Activated naive CD4-positive, alpha-beta T cell treated with anti-CD3 and anti-CD28 coated beads, Interleukin-2, amount 10 ng/mL, durations not matched to agents 7 days and 5 days (primary cell): Measurements from ENCODE around the gene KIFC3.
A peak's percentile ranks its signal among the peaks of the same experiment; 100 is the strongest.
"Not testable (repeated sequence)": the region's sequence is repeated elsewhere in the genome, so short reads cannot be mapped to it uniquely, and the experiment has no call there.

Experiments used
- CTCF ChIA-PET: fragments of 350-600 bp; sonication (Branson Sonifier 250); formaldehyde crosslinking; loops from one replicate; lab custom pipeline; 2021; ENCODE audit warnings: antibody characterized with exemption; lab: Charles Lee
- DNase-seq: peaks from one replicate; pipeline ENCODE4 v3.0.0-alpha.2; 2020
- H3K27ac Mint-ChIP-seq: one replicate; pipeline ENCODE4 v1.8.0; 2021; ENCODE audit warnings: mild to moderate bottlenecking, moderate library complexity, mixed read lengths
- H3K27me3 Mint-ChIP-seq: one replicate; pipeline ENCODE4 v1.8.0; 2021; ENCODE audit warnings: mild to moderate bottlenecking, mixed read lengths
- H3K36me3 Mint-ChIP-seq: one replicate; pipeline ENCODE4 v1.8.0; 2021; ENCODE audit warnings: mixed read lengths
- H3K4me1 Mint-ChIP-seq: one replicate; pipeline ENCODE4 v1.8.0; 2021; ENCODE audit warnings: mixed read lengths
- H3K4me3 Mint-ChIP-seq: one replicate; pipeline ENCODE4 v1.8.0; 2021; ENCODE audit warnings: mild to moderate bottlenecking, moderate library complexity, mixed read lengths
- H3K9me3 Mint-ChIP-seq: one replicate; pipeline ENCODE4 v1.8.0; 2021; ENCODE audit warnings: mixed read lengths

Gene KIFC3

DNA sequence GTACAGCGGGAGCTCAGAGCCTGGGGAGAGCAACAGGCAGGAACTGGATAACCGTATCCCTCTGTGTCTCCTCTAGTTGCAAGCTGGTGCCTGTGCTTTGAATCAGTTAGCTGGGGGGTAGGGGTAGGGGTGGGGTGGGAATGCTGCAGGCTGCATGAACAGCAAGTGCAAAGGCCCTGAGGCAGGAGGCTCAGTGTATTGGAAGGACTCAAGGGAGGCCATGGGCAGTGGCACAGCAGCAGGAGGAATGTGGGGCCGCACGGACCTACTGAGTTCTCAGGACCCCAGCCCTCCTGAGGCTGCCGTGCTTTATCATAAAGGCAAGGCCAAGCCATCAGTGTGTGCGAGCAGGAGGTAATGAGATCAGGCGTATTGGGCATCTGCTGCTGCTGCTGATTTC lies 63.4 kb downstream of the KIFC3 start:
- Mint-ChIP-seq H3K4me3 (no peak overlapping the region), H3K27me3 (no peaks in the 10 kb centered on the region), H3K4me1 (peaks cover 26% of the 10 kb centered on the region), H3K27ac (no peak overlapping the region), H3K9me3 (no peaks in the 10 kb centered on the region), H3K36me3 (peaks cover 9% of the 10 kb centered on the region)
- no peak for DNase-seq
- CTCF ChIA-PET, result no interaction called here

DNA sequence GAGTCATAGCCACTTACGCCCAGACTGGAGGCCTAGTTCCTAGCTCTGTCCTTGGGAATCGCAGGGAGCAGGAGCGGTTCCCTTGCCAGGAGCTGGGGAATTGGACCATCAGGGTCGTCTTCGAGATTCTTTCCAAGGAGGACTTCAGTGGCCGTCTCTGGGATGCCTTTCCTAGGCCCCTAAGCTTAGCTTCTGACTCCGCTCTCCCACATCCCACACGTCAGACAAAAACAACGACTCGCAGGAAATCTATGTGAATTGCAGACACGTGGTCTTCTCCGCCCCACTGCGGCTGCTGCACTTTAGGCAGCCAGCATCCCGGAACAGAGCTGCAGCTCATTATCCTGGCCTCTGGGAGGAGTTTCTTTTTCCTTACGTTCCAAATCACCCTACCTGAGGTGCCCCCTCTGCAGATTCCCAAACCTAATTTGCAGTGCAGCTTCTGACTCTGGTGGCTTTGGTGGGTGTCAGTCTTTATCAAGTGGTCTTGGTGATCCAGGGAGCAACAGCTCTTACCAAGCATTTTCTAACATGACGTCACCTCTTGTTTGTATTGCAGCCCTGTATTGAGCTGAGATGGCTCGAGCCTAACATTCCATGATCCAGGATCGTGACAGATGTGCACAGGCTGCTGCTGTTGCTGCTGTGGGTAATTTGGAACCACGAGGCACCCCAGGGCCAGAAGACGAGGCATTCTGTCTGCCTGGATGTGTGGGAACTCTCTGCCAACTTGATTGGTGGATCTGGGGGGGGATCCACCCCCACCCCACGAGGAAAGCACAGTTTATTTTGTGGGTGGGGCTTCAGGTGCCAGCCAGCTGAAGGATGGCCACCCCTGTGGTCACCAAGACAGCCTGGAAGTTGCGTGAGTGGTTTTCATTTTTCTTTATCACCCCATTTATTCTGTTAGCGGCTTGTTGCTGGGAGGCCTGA lies 65.6 kb downstream of the KIFC3 start:
- peaks cover 15% of the 10 kb centered on the region for H3K9me3 Mint-ChIP-seq
- peak overlapping the region; percentile 87 for H3K27ac Mint-ChIP-seq
- CTCF ChIA-PET, result interaction anchor here (0.7 to 3.4 kb wide), 10 partner anchors 15 to 160 kb away, joined by 3 to 17 read pairs (median 6); no protein-coding TSS in a partner anchor
- H3K4me3 Mint-ChIP-seq, result peak overlapping the region; percentile 96
- DNase-seq, result peak; percentile 74
- H3K4me1 Mint-ChIP-seq, result peaks cover 32% of the 10 kb centered on the region
- H3K27me3 Mint-ChIP-seq, result no peaks in the 10 kb centered on the region
- H3K36me3 Mint-ChIP-seq, result peaks cover 21% of the 10 kb centered on the region

- CTCF ChIA-PET, result interaction anchor here (0.7 to 3.4 kb wide), 9 partner anchors 16 to 159 kb away, joined by 3 to 17 read pairs (median 5); no protein-coding TSS in a partner anchor
- H3K9me3 Mint-ChIP-seq, result peaks cover 21% of the 10 kb centered on the region
- peaks cover 3% of the 10 kb centered on the region for H3K27me3 Mint-ChIP-seq
- DNase-seq, result no peak
- peaks cover 19% of the 10 kb centered on the region for H3K36me3 Mint-ChIP-seq
- peak within 1 kb of the TSS; percentile 96 for H3K4me3 Mint-ChIP-seq
- peaks cover 32% of the 10 kb centered on the region for H3K4me1 Mint-ChIP-seq
- H3K27ac Mint-ChIP-seq, result peak within 1 kb of the TSS; percentile 87
Observed at GRCh38 chr16:57735755-57736418, 66.4 kb downstream of the KIFC3 start, which contains the start of gene KATNB1. Gene KATNB1, plus strand, starts transcription at chr16:57735770. Its CDS starts 1,474 bp downstream, at chr16:57737244.

DNA sequence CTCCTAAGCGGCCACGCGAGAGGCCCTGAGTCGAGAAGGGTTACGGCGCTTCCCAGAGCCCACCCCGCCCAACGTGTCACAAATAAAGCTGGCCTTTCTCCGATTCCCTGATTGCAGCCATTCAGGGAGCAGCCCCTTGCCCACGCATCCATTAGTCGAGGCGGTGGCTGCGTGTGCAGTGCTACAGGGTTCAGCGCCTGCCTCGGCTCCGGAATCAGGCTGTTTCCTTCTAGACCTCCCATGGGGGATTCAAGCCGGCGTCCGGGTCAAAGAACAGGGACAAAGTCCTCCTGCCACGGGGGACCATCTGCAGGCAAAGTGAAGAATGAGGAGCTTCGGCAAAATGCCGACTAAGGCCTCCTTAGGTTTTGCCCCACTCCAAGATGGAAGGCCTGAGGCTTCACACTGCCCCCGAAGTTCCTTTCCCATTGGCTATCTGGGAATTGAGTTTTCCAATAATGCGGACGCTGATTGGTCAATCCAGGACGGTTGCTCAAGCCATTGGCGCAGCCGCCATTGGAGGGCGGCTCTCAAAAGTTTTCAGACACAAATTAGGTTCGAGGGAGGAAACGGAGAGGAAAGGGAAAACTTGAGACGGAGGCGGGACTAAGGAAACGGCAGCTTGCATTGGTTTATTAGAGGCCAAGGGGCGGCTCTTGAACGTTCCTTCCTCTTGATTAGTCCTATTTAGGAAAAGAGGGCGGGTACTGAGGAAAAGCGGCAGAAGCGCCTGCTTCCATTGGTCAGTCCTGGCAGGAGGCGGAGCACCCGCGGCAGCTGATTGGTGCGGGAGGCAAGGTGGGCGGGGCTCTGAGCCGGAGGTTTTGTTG lies 67.2 kb downstream of the KIFC3 start:
- Mint-ChIP-seq H3K9me3 (peaks cover 21% of the 10 kb centered on the region), H3K27me3 (peaks cover 4% of the 10 kb centered on the region), H3K4me3 (peak overlapping the region; percentile 96), H3K36me3 (peaks cover 19% of the 10 kb centered on the region), H3K27ac (peak overlapping the region; percentile 87), H3K4me1 (peaks cover 32% of the 10 kb centered on the region)
- CTCF ChIA-PET, result interaction anchor here (1.0 to 3.4 kb wide), 4 partner anchors 87 to 159 kb away, joined by 3 to 17 read pairs (median 7); no protein-coding TSS in a partner anchor
- DNase-seq, result peak; percentile 99

DNA sequence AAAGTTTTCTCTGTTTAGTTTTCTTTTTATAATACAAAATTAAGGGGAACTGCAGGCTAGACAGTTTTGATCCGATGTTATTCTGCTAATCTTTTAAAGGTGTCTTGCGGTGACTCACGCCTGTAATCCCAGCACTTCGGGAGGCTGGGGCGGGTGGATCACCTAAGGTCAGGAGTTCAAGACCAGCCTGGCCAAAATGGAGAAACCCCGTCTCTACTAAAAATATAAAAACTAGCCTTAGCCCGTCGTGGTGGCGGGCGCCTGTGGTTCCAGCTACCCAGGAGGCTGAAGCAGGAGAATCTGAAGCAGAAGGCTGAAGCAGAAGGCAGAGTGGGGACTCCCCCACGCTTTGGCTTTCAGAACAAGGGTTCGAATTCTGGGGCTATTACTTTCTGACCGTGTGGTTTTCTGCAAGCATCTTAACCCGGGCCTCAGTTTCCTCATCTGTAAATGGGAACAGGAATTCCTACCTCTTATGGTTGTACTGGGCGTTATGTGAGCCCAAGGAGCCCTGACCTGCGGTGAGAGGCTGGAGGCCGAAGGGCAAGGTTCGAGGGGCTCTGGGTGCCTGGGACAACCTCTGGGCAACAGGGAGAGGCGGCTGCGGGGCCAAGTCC lies 67.9 kb downstream of the KIFC3 start:
- peaks cover 32% of the 10 kb centered on the region for H3K4me1 Mint-ChIP-seq
- DNase-seq, result no peak
- H3K9me3 Mint-ChIP-seq, result peaks cover 21% of the 10 kb centered on the region
- H3K4me3 Mint-ChIP-seq, result peak overlapping the region; percentile 96
- H3K27me3 Mint-ChIP-seq, result peaks cover 4% of the 10 kb centered on the region
- peak overlapping the region; percentile 87 for H3K27ac Mint-ChIP-seq
- CTCF ChIA-PET, result interaction anchor here (1.9 to 3.4 kb wide), 2 partner anchors 86 to 158 kb away, joined by 8 to 17 read pairs; no protein-coding TSS in a partner anchor
- peaks cover 19% of the 10 kb centered on the region for H3K36me3 Mint-ChIP-seq

DNA sequence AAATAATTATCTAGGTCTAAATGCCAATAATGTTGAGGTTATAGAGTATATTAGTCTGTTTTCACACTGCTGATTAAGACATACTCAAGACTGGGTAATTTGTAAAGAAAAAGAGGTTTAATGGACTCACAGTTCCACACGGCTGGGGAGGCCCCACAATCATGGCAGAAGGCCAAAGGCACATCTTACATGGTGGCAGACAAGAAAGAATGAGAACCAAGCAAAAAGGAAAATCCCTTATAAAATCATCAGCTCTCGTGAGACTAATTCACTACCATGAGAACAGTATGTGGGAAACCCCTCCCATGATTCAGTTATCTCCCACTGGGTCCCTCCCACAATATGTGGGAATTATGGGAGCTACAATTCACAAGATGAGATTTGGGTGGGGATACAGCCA lies 69.6 kb downstream of the KIFC3 start:
- Mint-ChIP-seq H3K4me1 (peaks cover 30% of the 10 kb centered on the region), H3K4me3 (peak overlapping the region; percentile 20), H3K27ac (no peak overlapping the region), H3K27me3 (peaks cover 4% of the 10 kb centered on the region), H3K9me3 (peaks cover 21% of the 10 kb centered on the region), H3K36me3 (peaks cover 19% of the 10 kb centered on the region)
- CTCF ChIA-PET, result no interaction called here
- DNase-seq, result no peak

DNA sequence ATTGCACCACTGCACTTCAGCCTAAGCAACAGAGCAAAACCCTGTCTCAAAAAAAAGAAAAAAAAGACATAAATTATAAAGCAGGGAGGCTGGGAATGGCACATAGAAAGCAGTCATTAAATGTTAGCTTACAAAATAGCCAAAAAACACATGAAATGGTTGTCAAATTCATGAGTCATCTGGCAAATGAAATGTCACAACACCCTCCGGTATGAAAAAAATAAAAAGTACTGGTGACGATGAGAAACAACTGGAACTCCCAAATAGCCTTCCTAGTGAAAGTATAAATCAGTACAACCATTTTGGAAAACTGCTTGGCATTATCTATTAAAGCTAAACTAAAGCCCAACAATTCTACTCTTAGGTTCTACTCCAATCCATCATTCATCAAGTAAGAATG lies 70.3 kb downstream of the KIFC3 start:
- DNase-seq, result no peak
- Mint-ChIP-seq H3K36me3 (peaks cover 19% of the 10 kb centered on the region), H3K9me3 (peaks cover 21% of the 10 kb centered on the region), H3K27ac (no peak overlapping the region), H3K4me1 (peaks cover 23% of the 10 kb centered on the region), H3K4me3 (no peak overlapping the region), H3K27me3 (peaks cover 4% of the 10 kb centered on the region)
- CTCF ChIA-PET, result interaction anchor here (1.0 kb wide), 1 partner anchor 156 kb away, joined by 6 read pairs; no protein-coding TSS in a partner anchor

- no peak overlapping the region for H3K4me3 Mint-ChIP-seq
- CTCF ChIA-PET, result interaction anchor here (1.0 kb wide), 1 partner anchor 155 kb away, joined by 6 read pairs; no protein-coding TSS in a partner anchor
- no peak overlapping the region for H3K27ac Mint-ChIP-seq
- H3K27me3 Mint-ChIP-seq, result peaks cover 8% of the 10 kb centered on the region
- peaks cover 16% of the 10 kb centered on the region for H3K4me1 Mint-ChIP-seq
- peaks cover 21% of the 10 kb centered on the region for H3K9me3 Mint-ChIP-seq
- DNase-seq, result no peak
- H3K36me3 Mint-ChIP-seq, result peaks cover 19% of the 10 kb centered on the region
Observed at GRCh38 chr16:57730771-57731730, 71.2 kb downstream of the KIFC3 start.

- H3K9me3 Mint-ChIP-seq, result peaks cover 21% of the 10 kb centered on the region
- H3K27ac Mint-ChIP-seq, CTCF ChIA-PET: not testable (repeated sequence)
Observed at GRCh38 chr16:57729852-57730251, 72.4 kb downstream of the KIFC3 start.

GRCh38 chr16:57729182-57729484 lies 73.2 kb downstream of the KIFC3 start:
- peaks cover 13% of the 10 kb centered on the region for H3K36me3 Mint-ChIP-seq
- peaks cover 11% of the 10 kb centered on the region for H3K27me3 Mint-ChIP-seq
- no peak overlapping the region for H3K27ac Mint-ChIP-seq
- no peak for DNase-seq
- CTCF ChIA-PET, result no interaction called here
- H3K4me3 Mint-ChIP-seq, result no peak overlapping the region
- H3K4me1 Mint-ChIP-seq, result peaks cover 6% of the 10 kb centered on the region
- H3K9me3 Mint-ChIP-seq, result peaks cover 21% of the 10 kb centered on the region

More at GRCh38 chr16:57729852-57730251, 72.4 kb downstream of the KIFC3 start:
- Mint-ChIP-seq H3K36me3 (peaks cover 13% of the 10 kb centered on the region), H3K27me3 (peaks cover 11% of the 10 kb centered on the region), H3K4me1 (peaks cover 11% of the 10 kb centered on the region)
- DNase-seq, H3K4me3 Mint-ChIP-seq: not testable (repeated sequence)

DNA sequence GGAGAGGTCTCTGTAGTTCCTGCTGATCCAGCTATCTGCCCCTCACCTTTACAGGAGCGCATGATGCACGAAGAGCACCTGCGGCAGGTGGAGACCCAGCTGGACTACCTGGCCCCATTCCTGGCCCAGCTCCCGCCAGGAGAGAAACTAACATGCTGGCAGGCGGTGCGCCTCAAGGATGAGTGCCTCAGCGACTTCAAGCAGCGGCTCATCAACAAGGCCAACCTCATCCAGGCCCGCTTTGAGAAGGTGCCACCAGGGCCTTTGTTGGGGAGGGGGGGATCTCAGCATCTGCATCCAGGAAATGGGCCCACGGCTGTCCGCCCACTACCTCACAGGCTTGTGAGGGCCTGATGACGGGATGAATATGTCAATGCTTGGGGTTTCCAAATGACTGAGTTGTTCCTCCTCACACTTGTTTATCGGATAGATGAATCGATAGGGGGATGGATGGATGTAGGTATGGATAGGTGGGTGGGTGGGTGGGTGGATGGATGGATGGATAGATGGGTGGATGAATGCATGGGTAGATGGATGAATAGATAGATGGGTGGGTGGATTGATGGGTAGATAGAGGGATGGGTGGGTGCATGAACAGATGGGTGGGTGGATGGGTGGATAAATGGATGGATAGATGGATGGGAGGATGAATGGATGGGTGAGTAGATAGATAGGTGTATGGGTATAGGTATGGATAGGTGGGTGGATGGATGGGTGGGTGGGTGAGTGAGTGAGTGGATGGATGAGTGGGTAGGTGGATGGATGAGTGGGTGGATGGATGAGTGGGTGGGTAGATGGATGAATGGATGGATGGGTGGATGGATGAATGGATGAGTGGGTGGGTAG lies 73.7 kb downstream of the KIFC3 start:
- CTCF ChIA-PET, result no interaction called here
- Mint-ChIP-seq H3K4me3 (no peak overlapping the region), H3K36me3 (peaks cover 12% of the 10 kb centered on the region), H3K4me1 (peaks cover 6% of the 10 kb centered on the region), H3K9me3 (peaks cover 21% of the 10 kb centered on the region), H3K27ac (no peak overlapping the region), H3K27me3 (peaks cover 11% of the 10 kb centered on the region)
- DNase-seq, result no peak

DNA sequence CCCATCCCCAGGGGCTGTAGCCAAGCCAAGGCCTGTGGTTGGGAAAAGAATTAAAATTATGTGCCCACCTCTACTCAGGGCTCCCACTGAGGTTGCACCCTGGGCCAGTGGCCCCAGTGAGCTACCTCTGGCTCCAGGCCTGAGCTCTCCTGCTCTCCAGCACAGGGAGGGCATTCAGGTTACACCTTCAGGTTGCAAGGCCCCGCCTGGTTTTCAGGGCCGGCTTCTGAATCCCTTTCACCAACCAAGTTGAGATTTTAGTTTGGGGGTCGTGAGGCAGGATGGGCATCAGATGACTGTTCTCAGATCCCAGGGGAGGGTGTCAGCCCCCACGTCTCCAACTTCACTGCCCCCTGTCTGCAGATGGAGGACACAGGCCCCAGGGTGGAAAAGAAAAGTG lies 74.7 kb downstream of the KIFC3 start:
- Mint-ChIP-seq H3K27me3 (peaks cover 11% of the 10 kb centered on the region), H3K27ac (no peak overlapping the region), H3K4me1 (no peaks in the 10 kb centered on the region), H3K4me3 (no peak overlapping the region), H3K36me3 (peaks cover 4% of the 10 kb centered on the region), H3K9me3 (peaks cover 11% of the 10 kb centered on the region)
- CTCF ChIA-PET, result no interaction called here
- DNase-seq, result no peak
